ENCODE results near the gene PCDH12.
"Not testable (repeated sequence)": the region's sequence is repeated elsewhere in the genome, so short reads cannot be mapped to it uniquely, and the experiment has no call there.

PCDH12 gene

DNA sequence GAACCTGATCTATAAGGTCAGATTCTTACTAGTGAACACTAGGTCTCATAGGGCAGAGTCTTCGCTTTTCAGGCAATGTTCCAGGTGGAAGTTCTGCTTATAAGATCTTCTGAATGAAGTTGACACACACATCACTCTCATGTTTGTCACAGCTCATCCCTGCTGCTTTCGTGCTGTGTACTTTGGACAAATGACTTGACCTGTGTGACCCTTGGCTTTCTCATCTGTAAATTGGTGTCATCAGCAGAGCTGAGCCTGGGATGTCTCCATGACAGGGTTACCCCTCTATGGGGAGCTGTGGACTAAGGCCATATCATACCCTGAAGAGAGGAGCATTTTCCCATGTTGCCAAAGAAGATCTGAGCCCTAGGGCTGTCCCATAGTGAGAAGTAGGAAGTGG lies 31.6 kb downstream of the PCDH12 start:
- Histone ChIP-seq H3K27me3 (no peaks in the 10 kb centered on the region), H3K9me3 (replicated peaks in 1 of 11) (no peaks in the 10 kb centered on the region), H4K20me1 (peaks cover 6 to 49% (median 23%) of the 10 kb centered on the region in 11 experiments; a peak in 15 of 22 replicates), H3K4me1 (peaks cover 19 to 50% (median 25%) of the 10 kb centered on the region in 10 experiments), H3K4me2 (0 out of 22 replicates have a peak overlapping the region, but pooled peaks of 1 of the 11 experiments have one; percentile 2), H3K36me3 (peaks cover 64 to 71% (median 65%) of the 10 kb centered on the region in 11 experiments), H3K4me3 (no peak overlapping the region), H3K27ac (no peak overlapping the region), H3K9ac (peak overlapping the region in 2 of 11 experiments; percentile 3 to 10; a peak in 4 of 22 replicates)
- no peak for TF ChIP-seq Cebpa-rat (IDR thresholded peaks at IDR 0.05)

DNA sequence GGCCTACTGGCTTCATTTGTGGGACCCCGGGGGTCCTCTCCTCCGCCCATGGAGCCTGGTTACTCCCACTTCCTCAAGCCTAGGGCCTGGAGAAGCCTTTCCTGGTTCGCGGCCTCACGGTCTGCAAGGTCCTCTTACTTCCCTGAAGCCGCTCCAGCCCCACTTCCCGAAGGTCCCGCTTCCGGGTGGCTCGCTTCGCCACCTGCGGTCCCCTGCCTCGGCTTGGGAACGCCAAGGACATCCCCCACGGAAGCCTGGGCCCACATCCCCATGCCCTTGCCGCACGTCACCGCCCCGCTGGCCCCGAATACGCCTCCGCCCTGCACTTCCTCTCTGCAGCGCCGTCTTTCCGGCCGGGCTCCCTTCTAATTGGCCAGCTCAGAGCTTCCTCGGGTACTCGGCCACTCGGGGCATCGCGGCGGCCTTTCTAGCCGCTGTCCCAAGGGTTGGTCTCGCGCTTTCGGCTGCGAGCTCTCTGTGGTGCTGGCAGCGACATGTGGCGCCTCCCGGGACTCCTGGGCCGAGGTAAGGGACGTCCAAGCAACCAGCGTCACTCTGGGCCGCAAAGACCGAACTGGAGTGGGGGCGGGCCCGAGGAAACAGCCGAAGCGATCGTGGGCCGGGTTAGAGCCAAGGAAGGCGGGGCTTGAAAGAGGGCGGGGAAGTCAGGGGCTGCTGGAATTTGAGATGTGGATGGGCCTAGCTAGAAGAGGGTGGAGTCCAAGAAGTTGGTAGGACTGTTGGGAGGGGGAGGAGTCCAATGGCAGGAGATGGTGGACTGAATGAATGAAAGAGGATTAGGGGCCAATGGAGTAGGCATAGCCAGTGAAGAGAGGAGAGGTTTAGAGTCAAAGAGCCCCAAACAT lies 34.3 kb downstream of the PCDH12 start, which contains the start of gene DELE1:
DELE1 (plus strand) TSS at position 424 of the 866 bp plus-strand sequence; CDS start at position 495, 71 bp downstream.
- peaks cover 36 to 44% (median 37%) of the 10 kb centered on the region in 11 experiments for H3K36me3 ChIP-seq
- H3K4me2 ChIP-seq, result peak within 1 kb of the TSS; percentile 88 to 99 (median 95)
- peak within 1 kb of the TSS; percentile 87 to 97 (median 95) for H3K27ac ChIP-seq
- H3K4me1 ChIP-seq, result peaks cover 19 to 55% (median 28%) of the 10 kb centered on the region in 10 experiments
- peak within 1 kb of the TSS; percentile 88 to 95 (median 93) for H3K9ac ChIP-seq
- no peaks in the 10 kb centered on the region for H3K27me3 ChIP-seq
- no peak for TF ChIP-seq Cebpa-rat (IDR thresholded peaks at IDR 0.05)
- H3K4me3 ChIP-seq, result peak within 1 kb of the TSS; percentile 61 to 78 (median 68)
- peaks cover 6 to 41% (median 23%) of the 10 kb centered on the region in 11 experiments; a peak in 15 of 22 replicates for H4K20me1 ChIP-seq
- H3K9me3 ChIP-seq (replicated peaks in 1 of 11), result no peaks in the 10 kb centered on the region

- peaks cover 29 to 36% (median 30%) of the 10 kb centered on the region in 11 experiments for H3K36me3 ChIP-seq
- peak overlapping the region; percentile 86 to 99 (median 95) for H3K4me2 ChIP-seq
- not testable (repeated sequence) for H3K27me3 ChIP-seq; H3K9me3 ChIP-seq (replicated peaks in 1 of 11)
- peak overlapping the region; percentile 61 to 78 (median 68) for H3K4me3 ChIP-seq
- peaks cover 6 to 34% (median 20%) of the 10 kb centered on the region in 11 experiments; a peak in 15 of 22 replicates for H4K20me1 ChIP-seq
- H3K4me1 ChIP-seq, result peaks cover 19 to 51% (median 28%) of the 10 kb centered on the region in 10 experiments
- H3K9ac ChIP-seq, result peak overlapping the region; percentile 88 to 95 (median 93)
- peak overlapping the region; percentile 87 to 97 (median 95) for H3K27ac ChIP-seq
These were observed 35.1 kb downstream of the PCDH12 start for GRCh38 chr5:141922827-141923447.

DNA sequence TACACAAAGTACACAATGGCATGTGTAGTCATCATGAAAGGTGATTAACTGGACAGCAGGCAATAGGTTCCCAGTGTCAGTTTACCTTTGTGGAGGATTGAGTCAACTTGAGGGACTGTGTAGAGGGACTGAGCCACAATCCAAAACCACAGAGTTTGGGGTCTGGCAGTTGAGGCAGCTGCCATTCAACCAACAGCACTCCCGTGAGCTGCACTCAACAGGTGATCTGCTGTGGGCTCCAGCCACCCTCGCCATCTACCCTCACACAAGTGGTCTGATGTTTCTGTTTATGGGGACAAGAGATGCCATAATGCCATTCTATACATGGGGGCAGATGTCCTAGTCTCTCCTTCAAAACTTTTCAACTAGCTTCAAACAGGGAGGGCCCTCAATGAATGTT lies 37.2 kb downstream of the PCDH12 start:
- no peak for TF ChIP-seq Cebpa-rat (IDR thresholded peaks at IDR 0.05)
- Histone ChIP-seq H3K4me1 (peaks cover 17 to 54% (median 24%) of the 10 kb centered on the region in 10 experiments), H4K20me1 (peaks cover 0 to 13% (median 6%) of the 10 kb centered on the region in 11 experiments; a peak in 10 of 22 replicates), H3K27me3 (no peaks in the 10 kb centered on the region; a peak in 1 of 22 replicates), H3K4me2 (no peak overlapping the region), H3K9ac (no peak overlapping the region), H3K4me3 (no peak overlapping the region), H3K9me3 (replicated peaks in 1 of 11) (no peaks in the 10 kb centered on the region), H3K36me3 (peaks cover 7 to 14% (median 8%) of the 10 kb centered on the region in 11 experiments; a peak in 21 of 22 replicates), H3K27ac (no peak overlapping the region)

DNA sequence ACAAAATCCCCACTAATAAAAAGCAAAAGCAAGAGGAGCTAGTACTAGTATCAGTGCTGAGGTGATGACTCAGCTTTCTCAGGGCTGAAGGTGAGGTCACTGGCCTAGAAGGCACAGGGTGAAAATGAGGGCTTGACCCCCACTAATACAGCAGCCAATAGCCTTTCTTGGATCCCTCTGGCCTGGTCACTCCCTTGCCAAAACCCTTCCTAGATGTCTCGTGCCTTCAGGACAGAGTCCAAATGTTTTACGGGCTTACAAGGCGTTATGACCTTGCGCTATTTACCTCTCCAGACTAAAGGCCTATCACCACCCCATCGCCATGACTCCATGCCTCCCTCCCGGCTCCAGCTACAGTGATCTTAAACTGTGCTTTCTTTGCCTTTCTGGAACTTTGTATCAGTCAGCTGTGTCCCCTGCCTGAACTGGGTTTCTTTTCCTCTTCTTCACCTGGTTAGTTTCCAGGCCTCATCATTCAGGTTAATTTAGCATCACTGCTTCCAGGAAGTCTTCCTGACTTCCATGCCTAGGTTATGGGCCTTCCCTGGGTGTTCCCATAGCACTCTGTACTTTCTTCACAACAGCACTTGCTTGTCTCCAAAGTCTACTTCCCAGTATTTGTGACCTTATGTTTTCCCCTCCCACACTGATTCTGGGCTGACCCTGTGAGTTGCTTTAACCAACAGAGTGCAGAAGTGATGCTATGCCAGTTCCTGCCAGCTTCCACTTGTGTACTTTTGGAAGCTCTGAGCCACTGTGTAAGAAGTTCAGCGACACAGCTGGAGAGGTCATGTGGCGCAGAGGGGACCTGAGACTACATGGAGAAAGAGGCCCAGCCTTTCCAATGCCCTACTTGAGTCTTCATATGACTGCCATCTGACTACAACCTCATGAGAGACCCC lies 38.5 kb downstream of the PCDH12 start:
- Histone ChIP-seq H3K9me3 (replicated peaks in 1 of 11) (no peaks in the 10 kb centered on the region), H3K4me3 (no peak overlapping the region), H3K36me3 (peaks cover 0 to 1% (median 0%) of the 10 kb centered on the region in 11 experiments; a peak in 2 of 22 replicates), H3K27ac (no peak overlapping the region), H3K9ac (no peak overlapping the region), H3K27me3 (peaks cover 2 to 13% (median 8%) of the 10 kb centered on the region in 11 experiments; a peak in 21 of 22 replicates), H3K4me1 (peaks cover 14 to 45% (median 17%) of the 10 kb centered on the region in 10 experiments), H3K4me2 (peak overlapping the region in 2 of 11 experiments; percentile 16 to 21; a peak in 3 of 22 replicates), H4K20me1 (peaks cover 0 to 5% (median 3%) of the 10 kb centered on the region in 11 experiments; a peak in 10 of 22 replicates)
- no peak for TF ChIP-seq Cebpa-rat (IDR thresholded peaks at IDR 0.05)

- no peak overlapping the region for H3K4me3 ChIP-seq
- TF ChIP-seq Cebpa-rat (IDR thresholded peaks at IDR 0.05), result no peak
- H3K36me3 ChIP-seq, result no peaks in the 10 kb centered on the region
- peaks cover 15 to 51% (median 20%) of the 10 kb centered on the region in 10 experiments for H3K4me1 ChIP-seq
- H3K9me3 ChIP-seq (replicated peaks in 1 of 11), result no peaks in the 10 kb centered on the region
- H3K27ac ChIP-seq, result no peak overlapping the region
- peaks cover 19 to 30% (median 25%) of the 10 kb centered on the region in 11 experiments for H3K27me3 ChIP-seq
- no peaks in the 10 kb centered on the region for H4K20me1 ChIP-seq
- H3K9ac ChIP-seq, result no peak overlapping the region
- H3K4me2 ChIP-seq, result no peak overlapping the region; a peak in 1 of 22 replicates
These were observed 40.2 kb downstream of the PCDH12 start for GRCh38 chr5:141917760-141918159.

GRCh38 chr5:141916522-141916921 lies 41.5 kb downstream of the PCDH12 start:
- no peaks in the 10 kb centered on the region for H3K36me3 ChIP-seq
- TF ChIP-seq Cebpa-rat (IDR thresholded peaks at IDR 0.05), result no peak
- no peak overlapping the region for H3K9ac ChIP-seq
- peaks cover 10 to 46% (median 14%) of the 10 kb centered on the region in 10 experiments; a peak in 19 of 20 replicates for H3K4me1 ChIP-seq
- no peaks in the 10 kb centered on the region for H4K20me1 ChIP-seq
- no peaks in the 10 kb centered on the region for H3K9me3 ChIP-seq (replicated peaks in 1 of 11)
- no peak overlapping the region for H3K4me3 ChIP-seq
- H3K4me2 ChIP-seq, result peak overlapping the region in 3 of 11 experiments; percentile 39 to 73 (median 61); a peak in 6 of 22 replicates
- peaks cover 23 to 36% (median 29%) of the 10 kb centered on the region in 11 experiments for H3K27me3 ChIP-seq
- no peak overlapping the region for H3K27ac ChIP-seq

DNA sequence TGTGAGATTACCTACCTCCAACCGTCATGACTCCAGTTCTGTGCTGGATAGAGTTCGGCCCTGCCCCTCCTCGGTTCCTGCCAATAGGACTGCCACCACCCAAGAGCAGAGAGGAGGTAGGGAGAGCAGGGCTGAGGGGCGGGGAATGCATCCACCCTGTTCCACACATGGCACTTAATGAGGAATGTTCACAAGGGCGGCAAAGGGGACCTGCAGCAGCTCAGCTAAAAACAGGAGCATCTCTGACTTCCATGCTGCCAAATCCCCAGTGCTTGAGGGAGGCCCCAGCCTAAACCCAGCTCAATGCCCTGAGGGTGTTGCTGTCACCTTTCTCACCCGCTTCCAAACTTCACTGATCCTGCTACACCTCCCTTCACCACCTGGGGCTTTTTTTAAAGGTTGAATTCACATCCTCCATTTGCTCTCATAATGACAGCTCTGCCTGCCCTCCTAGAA lies 42.1 kb downstream of the PCDH12 start:
- H3K27ac ChIP-seq, result no peak overlapping the region
- H3K4me1 ChIP-seq, result peaks cover 10 to 46% (median 14%) of the 10 kb centered on the region in 10 experiments; a peak in 19 of 20 replicates
- no peaks in the 10 kb centered on the region for H3K36me3 ChIP-seq
- no peak overlapping the region for H3K9ac ChIP-seq
- H4K20me1 ChIP-seq, result no peaks in the 10 kb centered on the region
- H3K27me3 ChIP-seq, result peaks cover 23 to 36% (median 29%) of the 10 kb centered on the region in 11 experiments
- peak overlapping the region in 3 of 11 experiments; percentile 39 to 73 (median 61); a peak in 4 of 22 replicates for H3K4me2 ChIP-seq
- H3K9me3 ChIP-seq (replicated peaks in 1 of 11), result no peaks in the 10 kb centered on the region
- no peak for TF ChIP-seq Cebpa-rat (IDR thresholded peaks at IDR 0.05)
- no peak overlapping the region for H3K4me3 ChIP-seq

Data from BLaER1 treated with 17β-estradiol and CSF1 and Interleukin-3, amounts not matched to agents 10 nM and 100 nM (cell line).